ENCODE data around the gene CCNI2. TPM values are rescaled to one million over a fixed set of nuclear protein-coding genes. Genes with fewer than 3 reads are reported as not detected.

The CCNI2 gene
- total and polyA plus RNA-seq, 2 donors (not counting 3 experiments of a cell fraction or from before 2014, with no cell fraction given) = 0.25 to 0.53 TPM

GRCh38 chr5:132762246-132763000, 15.2 kb downstream of the CCNI2 start:
- H3K4me2 ChIP-seq (ENCODE audit: insufficient read depth, low read length) = no peak overlapping the region
- DNase-seq (ENCODE audit: low read depth, low spot score) (no peak), FAIRE-seq (no peak)
- no peaks in the 10 kb centered on the region for H3K9me3 ChIP-seq (replicated peaks; ENCODE audit: control insufficient read depth, insufficient read depth, low read length)
- no TSS peak for BruUV-seq (replicated peaks)
- dilution Hi-C loops (cut with MboI; ENCODE audit: extremely low pct_ligation_motif_present, low sequenced_read_pairs) (no loop called here), intact Hi-C loops (cut with micrococcal nuclease) (no loop called here)
- no peaks in the 10 kb centered on the region for H3K9me1 ChIP-seq (replicated peaks; ENCODE audit: control insufficient read depth, extremely low read depth, insufficient read depth, low read length)
- H3K36me3 ChIP-seq (ENCODE audit: control insufficient read depth in 2 of 2, extremely low read depth in 1 of 2, insufficient read depth in 2 of 2, low read length in 2 of 2) = peaks cover 9 to 35% of the 10 kb centered on the region in 2 experiments
- ChIA-PET POLR2A (no interaction called here), CTCF (interaction anchor here (0.9 to 1.4 kb wide), 2 partner anchors 12 to 58 kb away, joined by 3 to 6 read pairs; no protein-coding TSS in a partner anchor)
- H3K27ac ChIP-seq (ENCODE audit: insufficient read depth, low read depth, low read length) = no peak overlapping the region
- H3K9ac ChIP-seq (replicated peaks; ENCODE audit: extremely low read depth, insufficient read depth, low read length) = no peak overlapping the region
- TF ChIP-seq MAX (IDR thresholded peaks at IDR 0.05; ENCODE audit: insufficient read depth, insufficient read length) (no peak), EZH2 (IDR thresholded peaks at IDR 0.05; ENCODE audit: borderline replicate concordance, low read depth, low read length, severe bottlenecking) (no peak), FOS (IDR thresholded peaks at IDR 0.05; ENCODE audit: borderline replicate concordance, insufficient read depth, low read length) (no peak), MYC (IDR thresholded peaks at IDR 0.05; ENCODE audit: low read depth, low read length) (no peak), JUN (IDR thresholded peaks at IDR 0.05; ENCODE audit: borderline replicate concordance, insufficient read depth, insufficient read length, low read depth) (no peak), POLR2AphosphoS5 (IDR thresholded peaks at IDR 0.05; ENCODE audit: insufficient read depth, low read depth, low read length) (no peak), GATA2 (IDR thresholded peaks at IDR 0.05; ENCODE audit: insufficient read depth, insufficient read length, low read depth, low read length) (no peak), POLR2A (IDR thresholded peaks at IDR 0.05; ENCODE audit: low read depth, low read length) (no peak)
- TF ChIP-seq, protein P1, sequence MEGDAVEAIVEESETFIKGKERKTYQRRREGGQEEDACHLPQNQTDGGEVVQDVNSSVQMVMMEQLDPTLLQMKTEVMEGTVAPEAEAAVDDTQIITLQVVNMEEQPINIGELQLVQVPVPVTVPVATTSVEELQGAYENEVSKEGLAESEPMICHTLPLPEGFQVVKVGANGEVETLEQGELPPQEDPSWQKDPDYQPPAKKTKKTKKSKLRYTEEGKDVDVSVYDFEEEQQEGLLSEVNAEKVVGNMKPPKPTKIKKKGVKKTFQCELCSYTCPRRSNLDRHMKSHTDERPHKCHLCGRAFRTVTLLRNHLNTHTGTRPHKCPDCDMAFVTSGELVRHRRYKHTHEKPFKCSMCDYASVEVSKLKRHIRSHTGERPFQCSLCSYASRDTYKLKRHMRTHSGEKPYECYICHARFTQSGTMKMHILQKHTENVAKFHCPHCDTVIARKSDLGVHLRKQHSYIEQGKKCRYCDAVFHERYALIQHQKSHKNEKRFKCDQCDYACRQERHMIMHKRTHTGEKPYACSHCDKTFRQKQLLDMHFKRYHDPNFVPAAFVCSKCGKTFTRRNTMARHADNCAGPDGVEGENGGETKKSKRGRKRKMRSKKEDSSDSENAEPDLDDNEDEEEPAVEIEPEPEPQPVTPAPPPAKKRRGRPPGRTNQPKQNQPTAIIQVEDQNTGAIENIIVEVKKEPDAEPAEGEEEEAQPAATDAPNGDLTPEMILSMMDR (IDR thresholded peaks at IDR 0.05; ENCODE audit: extremely low read depth in 1 of 2, insufficient read depth in 1 of 2, low read depth in 1 of 2, low read length in 2 of 2) = no peak
- H4K20me1 ChIP-seq (replicated peaks; ENCODE audit: control insufficient read depth, extremely low read depth, insufficient read depth, low read length) = no peaks in the 10 kb centered on the region
- no peak overlapping the region for H2AFZ ChIP-seq (ENCODE audit: low read depth, low read length)
- peaks cover 2% of the 10 kb centered on the region for H3K79me2 ChIP-seq (ENCODE audit: control insufficient read depth, insufficient read depth, low read length)
- H3K4me1 ChIP-seq (ENCODE audit: control insufficient read depth, extremely low read depth, insufficient read depth, low read length) = peaks cover 2% of the 10 kb centered on the region
- H3K27me3 ChIP-seq (ENCODE audit: control insufficient read depth in 2 of 2, insufficient read depth in 2 of 2, low read length in 2 of 2) = no peaks in the 10 kb centered on the region
- H3K4me3 ChIP-seq (replicated peaks in 1 of 3; ENCODE audit: insufficient read depth in 1 of 3, low read depth in 1 of 3, low read length in 3 of 3) = no peak overlapping the region
